ENCODE measurements around the gene NPTX2.
"Not testable (repeated sequence)": the region's sequence is repeated elsewhere in the genome, so short reads cannot be mapped to it uniquely, and the experiment has no call there.

NPTX2 gene

GRCh38 chr7:98617051-98617959 is at the start of gene NPTX2:
Gene NPTX2 (plus strand): TSS chr7:98617285. CDS start chr7:98617462, 177 bp downstream.
- no peak for DNase-seq (ENCODE audit: low read depth in 2 of 2, low spot score in 1 of 2)

GRCh38 chr7:98567991-98568390 is 49.1 kb upstream of the NPTX2 start:
- DNase-seq (ENCODE audit: low read depth in 2 of 2, low spot score in 1 of 2), result no peak

- DNase-seq (ENCODE audit: low read depth in 2 of 2, low spot score in 1 of 2), result no peak
Measured at GRCh38 chr7:98568891-98569290, 48.2 kb upstream of the NPTX2 start.

- DNase-seq (ENCODE audit: low read depth in 2 of 2, low spot score in 1 of 2), result no peak
Measured at GRCh38 chr7:98569691-98570337, 47.3 kb upstream of the NPTX2 start.

GRCh38 chr7:98571006-98571405 is 46.1 kb upstream of the NPTX2 start:
- DNase-seq (ENCODE audit: low read depth in 2 of 2, low spot score in 1 of 2), result no peak

GRCh38 chr7:98571986-98572385 is 45.1 kb upstream of the NPTX2 start:
- no peak for DNase-seq (ENCODE audit: low read depth in 2 of 2, low spot score in 1 of 2)

- DNase-seq (ENCODE audit: low read depth in 2 of 2, low spot score in 1 of 2), result not testable (repeated sequence)
Measured at GRCh38 chr7:98572716-98573115, 44.4 kb upstream of the NPTX2 start.

- DNase-seq (ENCODE audit: low read depth in 2 of 2, low spot score in 1 of 2), result no peak
Measured at GRCh38 chr7:98573816-98574215, 43.3 kb upstream of the NPTX2 start.

- no peak for DNase-seq (ENCODE audit: low read depth in 2 of 2, low spot score in 1 of 2)
Measured at GRCh38 chr7:98575878-98576277, 41.2 kb upstream of the NPTX2 start.

GRCh38 chr7:98584830-98585229 is 32.3 kb upstream of the NPTX2 start:
- no peak for DNase-seq (ENCODE audit: low read depth in 2 of 2, low spot score in 1 of 2)

- DNase-seq (ENCODE audit: low read depth in 2 of 2, low spot score in 1 of 2), result no peak
Measured at GRCh38 chr7:98591926-98592325, 25.2 kb upstream of the NPTX2 start.

- no peak for DNase-seq (ENCODE audit: low read depth in 2 of 2, low spot score in 1 of 2)
Measured at GRCh38 chr7:98594348-98594747, 22.7 kb upstream of the NPTX2 start.

GRCh38 chr7:98594787-98595186 is 22.3 kb upstream of the NPTX2 start:
- DNase-seq (ENCODE audit: low read depth in 2 of 2, low spot score in 1 of 2), result no peak

GRCh38 chr7:98598846-98599615 is 18.1 kb upstream of the NPTX2 start:
- no peak for DNase-seq (ENCODE audit: low read depth in 2 of 2, low spot score in 1 of 2)

GRCh38 chr7:98599886-98600285 is 17.2 kb upstream of the NPTX2 start:
- no peak for DNase-seq (ENCODE audit: low read depth in 2 of 2, low spot score in 1 of 2)

- no peak for DNase-seq (ENCODE audit: low read depth in 2 of 2, low spot score in 1 of 2)
Measured at GRCh38 chr7:98602755-98603398, 14.2 kb upstream of the NPTX2 start.

GRCh38 chr7:98603399-98603788 is 13.7 kb upstream of the NPTX2 start:
- no peak for DNase-seq (ENCODE audit: low read depth in 2 of 2, low spot score in 1 of 2)

GRCh38 chr7:98613601-98614425 is 3.3 kb upstream of the NPTX2 start:
- DNase-seq (ENCODE audit: low read depth in 2 of 2, low spot score in 1 of 2), result no peak

GRCh38 chr7:98616381-98617050 is 569 bp upstream of the NPTX2 start:
- no peak for DNase-seq (ENCODE audit: low read depth in 2 of 2, low spot score in 1 of 2)

- no peak for DNase-seq (ENCODE audit: low read depth in 2 of 2, low spot score in 1 of 2)
Measured at GRCh38 chr7:98617960-98618418, 904 bp downstream of the NPTX2 start.

Data from stimulated activated CD8-positive, alpha-beta memory T cell treated with anti-CD3 and anti-CD28 coated beads, Interleukin-4, amount 100 ng/mL, for 1 hour (primary cell).